SK-N-MC (cell line): ENCODE measurements around the gene LIPM.

Source experiments
- EZH2 ChIP-seq: fragments of 200-600 bp; sonication (generic); IDR thresholded peaks from one replicate; pipeline ENCODE4 v1.6.1; 2017; ENCODE audit warnings: antibody characterized with exemption
- POLR2AphosphoS5 ChIP-seq: IDR thresholded peaks from 2 replicates; pipeline ENCODE4 v1.6.1; 2012; ENCODE audit warnings: mild to moderate bottlenecking, low read depth, low read length, borderline replicate concordance

DNA sequence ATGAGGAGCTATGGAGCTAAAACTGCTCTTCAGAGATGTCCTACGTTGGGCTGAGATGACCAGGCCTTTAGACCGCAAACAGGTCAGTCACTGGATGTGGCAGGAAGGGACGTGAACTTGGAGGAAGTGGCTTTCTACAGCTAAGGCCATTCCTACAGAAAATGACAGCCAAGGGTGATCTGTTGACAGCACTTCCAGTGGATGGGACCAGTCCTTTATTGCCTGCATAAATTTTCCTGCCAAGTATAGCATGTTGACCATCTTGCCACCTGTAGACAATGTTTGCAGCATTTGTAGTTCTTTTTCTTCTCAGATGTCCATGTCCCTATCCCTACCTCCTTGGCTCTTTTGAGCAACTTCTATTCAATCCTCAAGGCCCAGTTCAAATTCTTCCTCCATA lies 3.4 kb downstream of the LIPM start:
- TF ChIP-seq POLR2AphosphoS5 = no peak
- TF ChIP-seq EZH2 = no peak
